Activated CD4-positive, alpha-beta memory T cell treated with anti-CD3 and anti-CD28 coated beads for 36 hours (primary cell): ENCODE data around the gene EPB41L1. TPM values are rescaled to one million over a fixed set of nuclear protein-coding genes. Genes with fewer than 3 reads are reported as not detected.

ENCODE experiments used
- CTCF ChIA-PET: fragments of 350-600 bp; sonication (Branson Sonifier 250); formaldehyde crosslinking; loops from one replicate; lab custom pipeline; 2021; ENCODE audit warnings: antibody characterized with exemption, inconsistent platforms; lab: Charles Lee
- POLR2A ChIA-PET: fragments of 350-600 bp; sonication (Branson Sonifier 250); formaldehyde crosslinking; loops from one replicate; lab custom pipeline; 2021; ENCODE audit warnings: antibody characterized with exemption; lab: Charles Lee
- DNase-seq: peaks from one replicate; pipeline ENCODE4 v3.0.0-alpha.2; 2020
- H3K27ac Mint-ChIP-seq: one replicate; pipeline ENCODE4 v1.8.0; 2021; ENCODE audit warnings: mixed read lengths
- H3K27me3 Mint-ChIP-seq: one replicate; pipeline ENCODE4 v1.8.0; 2021; ENCODE audit warnings: mixed read lengths
- H3K36me3 Mint-ChIP-seq: one replicate; pipeline ENCODE4 v1.8.0; 2021; ENCODE audit warnings: mixed read lengths
- H3K4me1 Mint-ChIP-seq: one replicate; pipeline ENCODE4 v1.8.0; 2021; ENCODE audit warnings: low read depth, mixed read lengths
- H3K4me3 Mint-ChIP-seq: one replicate; pipeline ENCODE4 v1.8.0; 2021; ENCODE audit warnings: mild to moderate bottlenecking, mixed read lengths
- H3K9me3 Mint-ChIP-seq: one replicate; pipeline ENCODE4 v1.8.0; 2021; ENCODE audit warnings: mixed read lengths
- intact Hi-C: fragments of 100-400 bp; cut with micrococcal nuclease; formaldehyde crosslinking; loops from one replicate; pipeline ENCODE4 v1.15.1; 2023
- total RNA-seq, 2 experiments: library from RNA; stranded (reverse); gene quantifications; one replicate each; pipeline ENCODE4 v1.2.3, GENCODE V29; 2021

Gene EPB41L1
- total RNA-seq, 2 experiments from 2014 or later, result 0.36 to 0.88 TPM

GRCh38 chr20:36158160-36158741, 3.7 kb downstream of the EPB41L1 start:
- DNase-seq, result no peak
- Mint-ChIP-seq H3K9me3 (no peaks in the 10 kb centered on the region), H3K36me3 (no peaks in the 10 kb centered on the region), H3K27ac (no peak overlapping the region), H3K4me1 (no peaks in the 10 kb centered on the region), H3K27me3 (peaks cover 18% of the 10 kb centered on the region), H3K4me3 (no peak overlapping the region)
- ChIA-PET CTCF (interaction anchor here (1.1 to 4.2 kb wide), 5 partner anchors 20 to 166 kb away, joined by 3 to 34 read pairs (median 20); no protein-coding TSS in a partner anchor), POLR2A (interaction anchor here (0.6 kb wide), 1 partner anchor 28 kb away, joined by 3 read pairs; no protein-coding TSS in a partner anchor)
- intact Hi-C loops, result no loop called here

DNA sequence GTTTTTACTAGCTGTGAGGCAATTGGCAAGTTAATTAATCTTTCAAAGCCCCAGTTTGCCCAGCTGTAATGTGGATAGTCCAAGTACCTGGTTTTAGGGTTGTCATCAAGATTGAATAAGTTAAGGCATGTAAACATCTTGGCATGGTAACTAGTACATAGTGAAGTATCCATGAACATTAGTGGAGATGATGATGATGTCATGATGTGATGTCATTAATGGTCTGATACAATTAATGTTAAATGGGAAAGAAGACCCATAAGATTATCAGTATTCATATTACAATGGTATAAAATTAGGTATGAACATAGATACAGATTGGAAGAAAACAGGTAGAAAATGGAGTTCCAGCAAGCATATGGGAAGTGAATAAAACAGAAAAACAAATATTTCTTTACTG, 5.3 kb downstream of the EPB41L1 start:
- peaks cover 16% of the 10 kb centered on the region for H3K27me3 Mint-ChIP-seq
- POLR2A ChIA-PET, result no interaction called here
- no peaks in the 10 kb centered on the region for H3K36me3 Mint-ChIP-seq
- no peak overlapping the region for H3K27ac Mint-ChIP-seq
- H3K9me3 Mint-ChIP-seq, result no peaks in the 10 kb centered on the region
- no peak for DNase-seq
- no peaks in the 10 kb centered on the region for H3K4me1 Mint-ChIP-seq
- intact Hi-C loops, result no loop called here
- CTCF ChIA-PET, result interaction anchor here (1.0 to 1.3 kb wide), 3 partner anchors 21 to 279 kb away, joined by 3 read pairs; no protein-coding TSS in a partner anchor
- H3K4me3 Mint-ChIP-seq, result no peak overlapping the region

- no peak for DNase-seq
- Mint-ChIP-seq H3K36me3 (no peaks in the 10 kb centered on the region), H3K4me1 (no peaks in the 10 kb centered on the region), H3K27me3 (peaks cover 7% of the 10 kb centered on the region), H3K27ac (no peak overlapping the region), H3K4me3 (no peak overlapping the region), H3K9me3 (no peaks in the 10 kb centered on the region)
- POLR2A ChIA-PET, result no interaction called here
- intact Hi-C loops, result no loop called here
- CTCF ChIA-PET, result interaction anchor here (0.5 to 1.5 kb wide), 4 partner anchors 37 to 170 kb away, joined by 3 to 4 read pairs (median 4); no protein-coding TSS in a partner anchor
Measured at GRCh38 chr20:36162272-36162966, 7.9 kb downstream of the EPB41L1 start.

GRCh38 chr20:36167902-36168503, 13.5 kb downstream of the EPB41L1 start:
- ChIA-PET POLR2A (no interaction called here), CTCF (interaction anchor here (1.7 to 2.0 kb wide), 2 partner anchors 34 to 175 kb away, joined by 4 to 9 read pairs; no protein-coding TSS in a partner anchor)
- Mint-ChIP-seq H3K4me3 (no peak overlapping the region), H3K36me3 (no peaks in the 10 kb centered on the region), H3K27ac (no peak overlapping the region), H3K9me3 (no peaks in the 10 kb centered on the region), H3K27me3 (peaks cover 5% of the 10 kb centered on the region), H3K4me1 (no peaks in the 10 kb centered on the region)
- no peak for DNase-seq
- intact Hi-C loops, result no loop called here

- peaks cover 4% of the 10 kb centered on the region for H3K27me3 Mint-ChIP-seq
- no peak overlapping the region for H3K4me3 Mint-ChIP-seq
- DNase-seq, result no peak
- ChIA-PET CTCF (interaction anchor here (1.0 kb wide), 1 partner anchor 178 kb away, joined by 3 read pairs; no protein-coding TSS in a partner anchor), POLR2A (no interaction called here)
- no peaks in the 10 kb centered on the region for H3K9me3 Mint-ChIP-seq
- no peak overlapping the region for H3K27ac Mint-ChIP-seq
- intact Hi-C loops, result no loop called here
- peaks cover 3% of the 10 kb centered on the region for H3K4me1 Mint-ChIP-seq
- no peaks in the 10 kb centered on the region for H3K36me3 Mint-ChIP-seq
Measured at GRCh38 chr20:36170542-36171215, 16.1 kb downstream of the EPB41L1 start.

- intact Hi-C loops, result no loop called here
- CTCF ChIA-PET, result no interaction called here
- peak; percentile 14 for DNase-seq
Measured at GRCh38 chr20:36173451-36173933, 19.0 kb downstream of the EPB41L1 start.

DNA sequence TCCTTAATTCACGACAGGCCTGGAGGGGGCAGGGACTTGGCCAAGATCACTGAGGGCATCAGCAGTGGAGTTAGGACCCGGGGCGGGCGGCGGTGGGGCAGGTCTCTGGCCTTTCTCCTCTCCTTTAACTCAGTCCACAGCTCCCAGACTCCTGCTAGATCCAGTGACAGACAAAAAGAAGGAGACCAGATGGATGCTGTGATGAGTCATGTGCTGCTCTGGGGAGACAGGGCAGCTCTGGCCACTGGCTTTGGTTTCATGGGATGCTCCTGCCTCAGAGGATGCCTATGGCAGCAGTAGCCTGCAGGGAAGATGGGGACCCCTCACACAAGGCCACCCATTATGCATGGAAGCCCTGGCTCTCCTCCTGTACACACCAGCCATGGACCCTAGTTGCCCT, 20.5 kb downstream of the EPB41L1 start:
- intact Hi-C loops, result no loop called here
- DNase-seq, result no peak
- POLR2A ChIA-PET, result no interaction called here
- H3K27ac Mint-ChIP-seq, result no peak overlapping the region
- no peaks in the 10 kb centered on the region for H3K27me3 Mint-ChIP-seq
- H3K36me3 Mint-ChIP-seq, result no peaks in the 10 kb centered on the region
- CTCF ChIA-PET, result no interaction called here
- H3K4me3 Mint-ChIP-seq, result no peak overlapping the region
- H3K9me3 Mint-ChIP-seq, result no peaks in the 10 kb centered on the region
- H3K4me1 Mint-ChIP-seq, result peaks cover 3% of the 10 kb centered on the region

More at GRCh38 chr20:36173451-36173933, 19.0 kb downstream of the EPB41L1 start:
- Mint-ChIP-seq H3K36me3 (no peaks in the 10 kb centered on the region), H3K27me3 (no peaks in the 10 kb centered on the region), H3K4me1 (peaks cover 3% of the 10 kb centered on the region), H3K4me3 (no peak overlapping the region), H3K9me3 (no peaks in the 10 kb centered on the region), H3K27ac (no peak overlapping the region)
- POLR2A ChIA-PET, result no interaction called here

GRCh38 chr20:36175475-36175995, 21.0 kb downstream of the EPB41L1 start:
- no peak overlapping the region for H3K4me3 Mint-ChIP-seq
- H3K27ac Mint-ChIP-seq, result no peak overlapping the region
- H3K9me3 Mint-ChIP-seq, result no peaks in the 10 kb centered on the region
- ChIA-PET CTCF (no interaction called here), POLR2A (no interaction called here)
- H3K36me3 Mint-ChIP-seq, result no peaks in the 10 kb centered on the region
- DNase-seq, result no peak
- no peaks in the 10 kb centered on the region for H3K27me3 Mint-ChIP-seq
- peaks cover 3% of the 10 kb centered on the region for H3K4me1 Mint-ChIP-seq
- intact Hi-C loops, result no loop called here

DNA sequence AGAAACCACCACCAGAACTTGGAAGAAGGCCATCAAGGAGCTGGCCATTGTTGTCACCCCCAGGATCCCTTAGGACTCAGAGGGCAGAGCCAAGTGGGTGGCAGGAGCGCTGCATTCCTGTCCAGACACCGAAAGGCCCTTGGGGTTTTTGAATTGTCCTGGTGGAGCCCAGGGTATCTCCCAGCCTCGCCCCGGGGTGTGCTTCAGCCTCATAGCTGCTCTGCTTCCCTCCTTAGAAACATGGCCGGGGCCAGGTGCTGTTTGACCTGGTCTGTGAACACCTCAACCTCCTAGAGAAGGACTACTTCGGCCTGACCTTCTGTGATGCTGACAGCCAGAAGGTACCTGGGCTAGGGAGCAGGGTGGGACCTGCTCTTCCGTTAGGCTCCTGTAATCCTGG, 23.2 kb downstream of the EPB41L1 start:
- CTCF ChIA-PET, result interaction anchor here (0.8 kb wide), 1 partner anchor 22 kb away, joined by 3 read pairs; no protein-coding TSS in a partner anchor
- intact Hi-C loops, result no loop called here

GRCh38 chr20:36179170-36179945, 24.8 kb downstream of the EPB41L1 start:
- no peaks in the 10 kb centered on the region for H3K9me3 Mint-ChIP-seq
- no peaks in the 10 kb centered on the region for H3K4me1 Mint-ChIP-seq
- H3K27me3 Mint-ChIP-seq, result no peaks in the 10 kb centered on the region
- intact Hi-C loops, result no loop called here
- no peak overlapping the region for H3K27ac Mint-ChIP-seq
- ChIA-PET CTCF (interaction anchor here (1.6 to 2.8 kb wide), 2 partner anchors 23 to 186 kb away, joined by 4 to 9 read pairs; no protein-coding TSS in a partner anchor), POLR2A (no interaction called here)
- H3K36me3 Mint-ChIP-seq, result no peaks in the 10 kb centered on the region
- no peak overlapping the region for H3K4me3 Mint-ChIP-seq
- no peak for DNase-seq

More for the DNA sequence above, 23.2 kb downstream of the EPB41L1 start:
- no peak overlapping the region for H3K4me3 Mint-ChIP-seq
- no peaks in the 10 kb centered on the region for H3K36me3 Mint-ChIP-seq
- H3K27ac Mint-ChIP-seq, result no peak overlapping the region
- peaks cover 3% of the 10 kb centered on the region for H3K4me1 Mint-ChIP-seq
- no peaks in the 10 kb centered on the region for H3K9me3 Mint-ChIP-seq
- no peak for DNase-seq
- POLR2A ChIA-PET, result no interaction called here
- no peaks in the 10 kb centered on the region for H3K27me3 Mint-ChIP-seq

DNA sequence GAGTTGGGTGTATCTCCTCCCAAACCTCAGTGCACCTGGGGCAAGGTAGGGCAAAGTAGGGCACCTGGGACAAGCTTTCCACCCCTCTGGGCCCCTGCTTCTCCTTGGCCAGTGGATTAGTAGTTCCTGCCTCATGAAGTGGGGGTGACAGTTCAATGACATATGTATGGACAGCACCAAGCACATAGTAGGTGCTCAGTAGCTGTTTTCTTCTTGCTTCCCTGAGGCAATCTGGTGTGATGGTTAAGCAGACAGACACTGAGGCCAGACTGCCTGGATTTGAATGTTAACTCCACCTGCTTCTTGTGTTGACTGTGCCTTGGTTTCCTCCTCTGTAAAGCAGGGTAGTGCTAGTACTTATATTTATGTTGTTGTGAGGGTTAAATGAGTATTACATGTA, 25.8 kb downstream of the EPB41L1 start:
- ChIA-PET CTCF (interaction anchor here (1.6 to 2.8 kb wide), 2 partner anchors 22 to 187 kb away, joined by 4 to 9 read pairs; no protein-coding TSS in a partner anchor), POLR2A (no interaction called here)
- H3K36me3 Mint-ChIP-seq, result no peaks in the 10 kb centered on the region
- intact Hi-C loops, result no loop called here
- DNase-seq, result no peak
- no peaks in the 10 kb centered on the region for H3K9me3 Mint-ChIP-seq
- H3K27me3 Mint-ChIP-seq, result no peaks in the 10 kb centered on the region
- no peak overlapping the region for H3K4me3 Mint-ChIP-seq
- H3K4me1 Mint-ChIP-seq, result no peaks in the 10 kb centered on the region
- no peak overlapping the region for H3K27ac Mint-ChIP-seq
